EH (cell line): ENCODE results near the gene GRHL3.
A peak's percentile ranks its signal among the peaks of the same experiment; 100 is the strongest.

Experiments used
- DNase-seq: peaks from one replicate; pipeline ENCODE4 v3.0.0-alpha.2; 2015; ENCODE audit warnings: low read depth

GRHL3 gene

GRCh38 chr1:24317956-24318614 is 1.1 kb upstream of the GRHL3 start:
- peak; percentile 53 for DNase-seq

- no peak for DNase-seq
Observed at GRCh38 chr1:24318615-24319311, 394 bp upstream of the GRHL3 start.

DNA sequence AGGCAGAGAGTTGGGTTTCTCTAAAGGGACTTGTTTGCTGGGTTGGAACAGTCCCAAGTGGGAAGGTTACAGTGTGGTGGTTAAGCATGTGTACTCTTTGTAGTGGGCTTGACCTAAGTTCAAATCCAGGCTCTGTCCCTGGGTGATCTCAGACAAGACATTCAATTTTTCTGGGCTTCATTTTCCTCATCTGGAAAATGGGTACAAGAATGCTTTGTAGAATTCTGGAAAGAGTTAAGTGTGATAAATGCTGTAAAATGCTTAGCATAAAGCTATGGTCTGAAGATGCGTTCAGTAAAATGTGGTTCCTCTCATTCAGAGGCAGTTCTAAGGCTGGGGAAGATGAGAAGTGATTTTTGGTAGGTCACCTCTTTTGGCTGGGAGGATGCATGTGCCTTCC is 805 bp downstream of the GRHL3 start:
- DNase-seq = no peak

GRCh38 chr1:24321126-24321525 is 2.0 kb downstream of the GRHL3 start:
- no peak for DNase-seq

DNA sequence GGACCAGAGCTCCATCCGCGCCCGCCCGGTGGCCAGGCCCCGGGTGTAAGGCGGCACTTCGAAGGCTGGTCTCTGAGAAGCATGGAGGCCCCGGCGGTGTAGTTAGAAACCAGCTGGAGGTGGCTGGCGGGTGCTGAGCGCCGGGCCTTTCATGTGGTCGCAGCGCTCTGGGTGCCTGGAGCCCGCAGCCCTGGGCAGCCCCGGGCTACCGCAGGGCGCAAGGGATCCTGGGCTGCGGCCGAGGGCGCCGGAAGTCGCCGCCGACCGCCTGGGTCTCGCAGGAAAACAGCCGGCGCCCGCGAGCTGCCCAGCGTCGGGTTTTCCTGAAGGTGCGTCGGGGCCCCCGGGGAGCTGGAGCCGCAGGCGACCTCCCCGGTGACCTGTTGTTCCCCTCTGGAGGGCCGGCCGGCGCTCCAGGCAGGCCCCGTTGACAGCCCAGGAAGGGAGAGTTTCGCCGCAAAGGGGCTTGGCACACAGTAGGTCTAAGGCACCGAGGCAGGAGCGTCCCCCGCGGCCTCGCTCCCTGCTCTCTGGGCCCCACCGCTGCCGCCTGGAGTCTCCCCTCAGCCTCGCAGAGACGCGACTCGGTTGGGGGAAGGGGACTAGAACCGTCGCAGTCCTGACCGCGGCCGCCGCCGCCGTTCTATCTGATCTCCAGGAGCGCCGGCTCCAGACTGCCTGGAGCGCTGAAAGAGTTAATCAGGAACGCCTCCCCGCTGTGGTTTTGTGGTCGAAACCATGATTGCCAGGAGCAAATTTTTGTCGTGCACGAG is 2.7 kb downstream of the GRHL3 start:
- DNase-seq = peak; percentile 89

- peak; percentile 38 for DNase-seq
Observed at GRCh38 chr1:24322470-24323177, 3.5 kb downstream of the GRHL3 start.

- DNase-seq = no peak
Observed at GRCh38 chr1:24323281-24323680, 4.1 kb downstream of the GRHL3 start.

GRCh38 chr1:24324903-24325302 is 5.7 kb downstream of the GRHL3 start:
- DNase-seq = no peak

DNA sequence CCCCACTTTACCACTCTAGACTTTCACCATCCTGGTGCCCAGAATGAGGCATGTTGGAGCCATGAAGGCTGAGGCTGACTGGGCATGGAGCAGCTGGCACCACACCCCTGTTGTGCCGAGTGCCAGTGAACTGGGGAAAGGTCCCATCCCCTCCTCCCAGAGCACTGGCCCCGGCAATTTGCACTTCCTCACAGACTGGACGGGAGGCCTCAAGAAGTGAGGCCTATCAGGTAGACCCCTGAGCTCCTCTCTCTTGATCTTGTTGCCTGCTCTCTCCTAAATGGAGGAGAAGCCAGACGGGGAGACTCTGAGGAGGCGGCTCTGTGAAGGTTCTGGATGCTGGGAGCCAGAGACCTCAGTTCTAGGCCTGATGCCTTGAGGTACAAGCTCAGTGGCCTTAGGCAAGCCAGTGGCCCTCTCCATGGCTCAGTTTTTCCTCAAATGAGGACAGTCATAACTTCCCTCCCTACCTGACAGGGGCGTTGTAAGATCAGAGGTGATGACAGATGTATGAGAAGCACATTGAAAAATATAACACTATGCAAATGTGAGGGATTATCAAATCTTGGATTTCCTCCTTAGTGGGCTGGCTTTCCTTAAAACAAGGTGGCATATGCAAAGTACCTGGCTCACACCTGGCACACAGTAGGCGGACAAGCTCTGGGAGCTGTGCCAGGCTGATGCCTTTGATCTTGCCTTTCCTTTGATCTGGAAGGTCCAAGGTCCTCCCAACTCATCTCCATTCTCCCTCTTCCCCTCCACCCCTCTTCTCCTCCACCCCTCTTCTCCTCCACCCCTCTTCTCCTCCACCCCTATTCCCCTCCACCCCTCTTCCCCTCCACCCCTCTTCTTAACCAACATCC is 6.7 kb downstream of the GRHL3 start:
- no peak for DNase-seq

GRCh38 chr1:24327486-24327885 is 8.3 kb downstream of the GRHL3 start:
- no peak for DNase-seq

GRCh38 chr1:24327891-24328290 is 8.7 kb downstream of the GRHL3 start:
- peak; percentile 20 for DNase-seq

DNA sequence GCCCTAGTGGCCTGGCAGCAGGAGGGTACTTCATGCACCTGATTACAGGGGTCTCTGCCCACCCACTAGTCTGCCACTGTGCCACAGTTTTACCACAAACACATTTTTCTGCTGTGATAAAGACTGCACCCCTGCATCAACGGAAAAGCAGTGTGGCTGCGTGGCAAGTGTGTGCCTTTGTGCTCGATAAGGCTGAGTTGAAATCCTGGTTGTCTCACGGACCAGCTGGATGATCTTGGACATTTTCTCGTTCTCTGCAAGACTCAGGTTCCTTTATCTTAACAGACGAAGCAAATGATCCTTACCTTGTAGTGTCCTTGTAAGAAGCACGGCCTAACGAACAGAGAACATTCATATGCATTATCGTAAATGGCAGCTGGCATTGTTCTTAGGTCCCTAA is 10.2 kb downstream of the GRHL3 start:
- no peak for DNase-seq

DNA sequence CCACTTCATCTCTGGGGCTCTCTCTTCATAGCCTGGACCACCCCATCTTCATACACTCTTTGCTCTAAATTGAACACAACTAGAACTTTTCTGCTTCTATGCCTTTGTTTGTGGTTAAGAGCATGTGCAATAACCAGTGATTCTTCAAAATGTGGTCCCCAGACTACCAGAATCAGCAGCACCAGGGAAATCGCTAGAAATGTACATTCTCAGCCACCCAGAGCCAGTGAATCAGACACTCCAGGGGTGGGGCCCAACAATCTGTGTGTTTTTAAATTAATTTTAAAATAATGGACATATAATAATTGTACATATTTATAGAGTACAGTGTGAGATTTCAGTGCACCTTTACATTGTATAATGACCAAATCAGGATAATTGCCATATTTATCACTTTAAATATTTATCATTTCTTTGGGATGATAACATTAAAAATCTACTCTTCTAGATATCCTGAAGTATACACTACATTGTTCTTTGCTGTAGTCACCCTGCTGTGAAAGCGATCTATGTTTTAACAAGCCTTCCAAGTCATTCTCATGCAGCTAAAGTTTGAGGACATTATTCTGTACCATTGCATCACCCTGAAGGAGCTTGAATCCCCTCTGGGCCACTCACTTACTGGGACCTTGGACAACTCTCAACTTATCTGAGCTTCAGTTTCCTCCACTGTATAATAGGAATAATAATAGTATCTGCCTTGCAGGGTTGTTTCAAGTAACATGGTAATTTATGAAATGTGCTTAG is 10.8 kb downstream of the GRHL3 start:
- peak; percentile 75 for DNase-seq

- no peak for DNase-seq
Observed at GRCh38 chr1:24331961-24332673, 13.0 kb downstream of the GRHL3 start.

DNA sequence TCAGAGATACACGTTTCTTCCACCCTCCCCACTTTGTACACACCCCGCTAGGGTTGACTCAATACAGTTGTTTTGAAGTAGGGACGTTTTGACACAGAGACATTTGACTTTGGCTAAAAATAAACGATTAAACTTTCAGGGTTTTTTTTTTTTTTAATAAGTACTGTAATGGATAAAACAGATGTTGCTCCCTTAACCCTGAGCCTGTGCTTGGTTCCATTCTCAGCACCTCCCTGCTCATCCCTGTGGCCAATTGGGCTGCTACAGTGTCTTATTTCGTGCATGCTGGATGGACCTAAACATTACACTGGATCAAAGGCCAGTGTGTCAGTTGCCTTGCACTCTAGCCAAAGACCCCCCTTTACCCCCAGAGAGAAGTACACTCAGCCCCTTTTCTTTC is 16.9 kb downstream of the GRHL3 start:
- DNase-seq = no peak

- no peak for DNase-seq
Observed at GRCh38 chr1:24337455-24337854, 18.3 kb downstream of the GRHL3 start.

DNA sequence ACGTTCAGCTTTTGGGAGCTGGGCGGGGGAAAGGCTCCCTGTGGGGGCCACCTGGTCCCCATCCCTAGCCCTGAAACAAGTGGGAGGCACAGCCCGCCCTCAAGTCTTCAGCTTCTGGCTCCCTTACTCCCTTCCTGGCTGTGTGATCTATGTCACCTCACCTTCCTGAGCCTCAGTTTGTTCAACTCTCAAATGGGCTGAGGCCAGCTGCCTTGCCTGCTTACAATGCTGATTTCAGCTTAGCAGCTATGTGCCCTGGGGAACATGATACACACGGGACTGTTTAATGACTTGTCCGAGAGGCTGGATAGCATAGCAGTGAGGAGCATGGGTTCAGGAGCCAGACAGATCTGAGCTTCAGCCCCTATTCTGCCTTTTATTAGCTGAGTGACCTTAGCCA is 19.3 kb downstream of the GRHL3 start:
- no peak for DNase-seq

GRCh38 chr1:24339996-24340395 is 20.8 kb downstream of the GRHL3 start:
- DNase-seq = no peak

- no peak for DNase-seq
Observed at GRCh38 chr1:24340770-24341169, 21.6 kb downstream of the GRHL3 start.

DNA sequence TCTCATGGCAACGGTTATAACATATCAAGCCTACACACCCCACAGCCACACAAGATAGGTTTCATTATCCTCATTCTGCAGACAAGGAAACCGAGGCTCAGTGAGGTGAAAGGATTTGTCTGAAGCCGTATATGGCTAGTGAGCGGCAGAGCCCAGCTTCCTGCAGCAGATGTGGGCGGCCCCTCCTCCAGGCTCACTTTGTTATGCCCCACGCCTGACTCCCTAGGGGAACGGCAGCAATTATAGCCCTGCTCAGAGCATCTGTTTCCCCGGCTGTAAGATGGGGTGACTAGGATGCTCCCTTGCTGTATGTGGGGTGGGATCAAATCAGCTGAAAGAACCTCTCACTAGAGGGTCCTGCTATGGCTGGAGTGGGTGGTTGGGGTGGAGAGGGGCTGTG is 22.1 kb downstream of the GRHL3 start:
- no peak for DNase-seq
